Esophagus muscularis mucosa (tissue), 4 donors: ENCODE data around the gene CYP46A1. TPM values are rescaled to one million over a fixed set of nuclear protein-coding genes. Genes with fewer than 3 reads are reported as not detected.

ENCODE experiments used
- DNase-seq: peaks from one replicate; pipeline ENCODE4 v3.0.0-alpha.2; 2017; ENCODE audit errors: extremely low spot score
- H3K27ac ChIP-seq, 4 donors: fragments of 200-600 bp; sonication (generic); replicated peaks in 1 of 4; 1 replicate in 3 of 4; 2 replicates in 1 of 4; pipeline ENCODE4 v1.5.1; 2016 to 2019; ENCODE audit warnings: mild to moderate bottlenecking in 1 of 4
- H3K27me3 ChIP-seq, 4 donors: fragments of 200-600 bp; sonication (generic); one replicate each; pipeline versions ENCODE4 v1.5.1 to v1.6.0; 2016 to 2019
- H3K36me3 ChIP-seq, 4 donors: fragments of 200-600 bp; sonication (generic); one replicate each; pipeline ENCODE4 v1.5.1; 2016 to 2019
- H3K4me1 ChIP-seq, 4 donors: fragments of 200-600 bp; sonication (generic); one replicate each; pipeline ENCODE4 v1.5.1; 2016 to 2019
- H3K4me3 ChIP-seq, 4 donors: fragments of 200-600 bp; sonication (generic); 1 replicate in 2 of 4; 2 replicates in 2 of 4; pipeline ENCODE4 v1.5.1; 2016 to 2019; ENCODE audit warnings: mild to moderate bottlenecking in 4 of 4, moderate library complexity in 1 of 4
- H3K9me3 ChIP-seq, 4 donors: fragments of 200-600 bp; sonication (generic); 1 replicate in 3 of 4; 2 replicates in 1 of 4; pipeline ENCODE4 v1.5.1; 2016 to 2019
- CTCF ChIP-seq, 3 experiments: fragments of 200-600 bp in 2 of 3; fragments of 450-650 bp in 1 of 3; sonication (generic) in 2 of 3; IDR thresholded peaks; one replicate each; pipeline ENCODE4 v1.5.1; 2017 to 2019; ENCODE audit warnings: antibody characterized with exemption in 3 of 3, mild to moderate bottlenecking in 2 of 3, moderate library complexity in 1 of 3
- EP300 ChIP-seq: sonication (generic); formaldehyde crosslinking; IDR thresholded peaks from one replicate; pipeline ENCODE4 v1.6.1; 2017; ENCODE audit warnings: antibody characterized with exemption
- POLR2A ChIP-seq: fragments of 450-650 bp; IDR thresholded peaks from one replicate; pipeline ENCODE4 v1.6.1; 2017; ENCODE audit warnings: antibody characterized with exemption, moderate library complexity, mild to moderate bottlenecking, low read depth
- POLR2AphosphoS5 ChIP-seq, 2 donors: sonication (generic); formaldehyde crosslinking; IDR thresholded peaks; one replicate each; pipeline ENCODE4 v1.6.1; 2017; ENCODE audit warnings: antibody characterized with exemption in 2 of 2
- WGBS: methylation state at CpG from one replicate; pipeline ENCODE4 v1.1.5; 2018; 5-methylcytosine and 5-hydroxymethylcytosine counted together
- intact Hi-C: fragments of 100-400 bp; cut with DNase I; formaldehyde crosslinking; loops from one replicate; pipeline ENCODE4 v1.15.1; 2023
- total RNA-seq, 4 donors: library from RNA; depleted of rRNA; stranded (reverse); fragments of >200 nt; gene quantifications; one replicate each; pipeline versions ENCODE4 v1.1.0 to v1.2.1, GENCODE V29; 2016

CYP46A1 gene
- total RNA-seq, 4 donors from 2014 or later: 1.2 to 2.5 (median 1.9) TPM

GRCh38 chr14:99693918-99694317, 9.8 kb downstream of the CYP46A1 start:
- Histone ChIP-seq H3K27ac (no peak overlapping the region), H3K4me1 (no peaks in the 10 kb centered on the region), H3K36me3 (peaks cover 0 to 1% (median 0%) of the 10 kb centered on the region in 4 donors), H3K9me3 (no peaks in the 10 kb centered on the region), H3K27me3 (no peaks in the 10 kb centered on the region), H3K4me3 (no peak overlapping the region)
- DNase-seq: no peak
- TF ChIP-seq POLR2A (no peak), EP300 (no peak), CTCF (IDR thresholded peaks at IDR 0.05) (no peak)
- 82% methylated on average over 3 of the region's 3 CpGs for WGBS
- intact Hi-C loops: no loop called here

- intact Hi-C loops: no loop called here
- no peak for TF ChIP-seq POLR2AphosphoS5 (IDR thresholded peaks at IDR 0.05)
- no peak for TF ChIP-seq CTCF (IDR thresholded peaks at IDR 0.05)
- TF ChIP-seq EP300: no peak
- no peak for TF ChIP-seq POLR2A
These were observed 12.8 kb downstream of the CYP46A1 start for GRCh38 chr14:99696929-99697328.

GRCh38 chr14:99698236-99698635, 14.1 kb downstream of the CYP46A1 start:
- H3K9me3 ChIP-seq: peaks cover 0 to 4% (median 2%) of the 10 kb centered on the region in 4 donors
- H3K36me3 ChIP-seq: peaks cover 0 to 3% (median 0%) of the 10 kb centered on the region in 4 donors
- DNase-seq: no peak
- no peak overlapping the region for H3K4me3 ChIP-seq
- H3K27me3 ChIP-seq: no peaks in the 10 kb centered on the region
- no peak overlapping the region for H3K27ac ChIP-seq
- intact Hi-C loops: no loop called here
- TF ChIP-seq EP300: no peak
- H3K4me1 ChIP-seq: no peaks in the 10 kb centered on the region
- 77% methylated on average over 6 of the region's 6 CpGs for WGBS

More at GRCh38 chr14:99696929-99697328, 12.8 kb downstream of the CYP46A1 start:
- DNase-seq: no peak
- Histone ChIP-seq H3K4me1 (no peaks in the 10 kb centered on the region), H3K4me3 (no peak overlapping the region), H3K36me3 (peaks cover 0 to 3% (median 0%) of the 10 kb centered on the region in 4 donors), H3K27ac (no peak overlapping the region), H3K27me3 (no peaks in the 10 kb centered on the region), H3K9me3 (no peaks in the 10 kb centered on the region)
- 91% methylated on average over 3 of the region's 4 CpGs for WGBS

- Histone ChIP-seq H3K9me3 (peaks cover 0 to 8% (median 4%) of the 10 kb centered on the region in 4 donors), H3K36me3 (peaks cover 0 to 3% (median 0%) of the 10 kb centered on the region in 4 donors), H3K4me1 (no peaks in the 10 kb centered on the region), H3K27me3 (no peaks in the 10 kb centered on the region), H3K27ac (no peak overlapping the region), H3K4me3 (no peak overlapping the region)
- no peak for DNase-seq
- TF ChIP-seq EP300: no peak
- no peak for TF ChIP-seq POLR2AphosphoS5 (IDR thresholded peaks at IDR 0.05)
- TF ChIP-seq CTCF (IDR thresholded peaks at IDR 0.05): no peak
- TF ChIP-seq POLR2A: no peak
- intact Hi-C loops: no loop called here
- WGBS: 72% methylated on average over 5 of the region's 5 CpGs
These were observed 14.5 kb downstream of the CYP46A1 start for GRCh38 chr14:99698642-99699041.

- no peak for DNase-seq
- WGBS: 84% methylated on average over 10 of the region's 12 CpGs
- Histone ChIP-seq H3K27ac (no peak overlapping the region), H3K4me3 (no peak overlapping the region), H3K36me3 (peaks cover 0 to 3% (median 0%) of the 10 kb centered on the region in 4 donors), H3K4me1 (no peaks in the 10 kb centered on the region), H3K9me3 (peaks cover 0 to 11% (median 5%) of the 10 kb centered on the region in 4 donors), H3K27me3 (no peaks in the 10 kb centered on the region)
- intact Hi-C loops: no loop called here
- TF ChIP-seq EP300: no peak
- no peak for TF ChIP-seq CTCF (IDR thresholded peaks at IDR 0.05)
- no peak for TF ChIP-seq POLR2AphosphoS5 (IDR thresholded peaks at IDR 0.05)
These were observed 15.1 kb downstream of the CYP46A1 start for GRCh38 chr14:99699085-99699760.
